ENCODE data around the gene TMEM187. TPM values are rescaled to one million over a fixed set of nuclear protein-coding genes. Genes with fewer than 3 reads are reported as not detected.

TMEM187 gene
- total RNA-seq, 1 donor, result 7.5 TPM

- DNase-seq (ENCODE audit: low read depth), result no peak
- H3K4me3 ChIP-seq (ENCODE audit: low read depth, low read length), result no peak overlapping the region
- TF ChIP-seq, protein P1, sequence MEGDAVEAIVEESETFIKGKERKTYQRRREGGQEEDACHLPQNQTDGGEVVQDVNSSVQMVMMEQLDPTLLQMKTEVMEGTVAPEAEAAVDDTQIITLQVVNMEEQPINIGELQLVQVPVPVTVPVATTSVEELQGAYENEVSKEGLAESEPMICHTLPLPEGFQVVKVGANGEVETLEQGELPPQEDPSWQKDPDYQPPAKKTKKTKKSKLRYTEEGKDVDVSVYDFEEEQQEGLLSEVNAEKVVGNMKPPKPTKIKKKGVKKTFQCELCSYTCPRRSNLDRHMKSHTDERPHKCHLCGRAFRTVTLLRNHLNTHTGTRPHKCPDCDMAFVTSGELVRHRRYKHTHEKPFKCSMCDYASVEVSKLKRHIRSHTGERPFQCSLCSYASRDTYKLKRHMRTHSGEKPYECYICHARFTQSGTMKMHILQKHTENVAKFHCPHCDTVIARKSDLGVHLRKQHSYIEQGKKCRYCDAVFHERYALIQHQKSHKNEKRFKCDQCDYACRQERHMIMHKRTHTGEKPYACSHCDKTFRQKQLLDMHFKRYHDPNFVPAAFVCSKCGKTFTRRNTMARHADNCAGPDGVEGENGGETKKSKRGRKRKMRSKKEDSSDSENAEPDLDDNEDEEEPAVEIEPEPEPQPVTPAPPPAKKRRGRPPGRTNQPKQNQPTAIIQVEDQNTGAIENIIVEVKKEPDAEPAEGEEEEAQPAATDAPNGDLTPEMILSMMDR (IDR thresholded peaks at IDR 0.05; ENCODE audit: insufficient read depth, low read length), result no peak
These were observed 51.7 kb downstream of the TMEM187 start for GRCh38 chrX:154024271-154024670.

- DNase-seq (ENCODE audit: low read depth), result no peak
These were observed 52.7 kb downstream of the TMEM187 start for GRCh38 chrX:154025230-154025629.

GRCh38 chrX:154026136-154027021 lies 53.8 kb downstream of the TMEM187 start:
- TF ChIP-seq, protein P1 (IDR thresholded peaks at IDR 0.05; ENCODE audit: insufficient read depth, low read length), result no peak
- H3K4me3 ChIP-seq (ENCODE audit: low read depth, low read length), result no peak overlapping the region
- DNase-seq (ENCODE audit: low read depth), result no peak

More at GRCh38 chrX:154025230-154025629, 52.7 kb downstream of the TMEM187 start:
- TF ChIP-seq, protein P1 (IDR thresholded peaks at IDR 0.05; ENCODE audit: insufficient read depth, low read length), result no peak
- H3K4me3 ChIP-seq (ENCODE audit: low read depth, low read length), result no peak overlapping the region

DNA sequence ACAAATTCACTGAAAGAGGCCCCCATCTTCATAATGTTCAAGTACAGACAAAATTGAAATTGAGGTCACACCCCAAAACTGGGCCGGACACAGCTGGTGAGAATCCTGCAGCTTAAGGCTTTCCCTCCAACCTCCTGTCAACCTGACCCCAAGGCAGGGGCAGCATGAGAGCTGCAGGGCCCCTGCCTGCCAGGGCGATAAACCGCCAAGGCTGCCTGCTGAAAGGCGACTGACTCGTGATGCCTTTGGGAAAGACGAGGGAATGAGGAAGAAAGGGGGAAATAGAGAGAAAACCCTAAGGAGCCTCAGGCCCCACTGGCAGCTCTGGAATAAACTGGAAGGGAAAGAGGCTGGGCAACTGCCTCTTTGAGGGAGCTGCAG lies 54.5 kb downstream of the TMEM187 start:
- TF ChIP-seq, protein P1 (IDR thresholded peaks at IDR 0.05; ENCODE audit: insufficient read depth, low read length), result no peak
- DNase-seq (ENCODE audit: low read depth), result no peak
- no peak overlapping the region for H3K4me3 ChIP-seq (ENCODE audit: low read depth, low read length)

DNA sequence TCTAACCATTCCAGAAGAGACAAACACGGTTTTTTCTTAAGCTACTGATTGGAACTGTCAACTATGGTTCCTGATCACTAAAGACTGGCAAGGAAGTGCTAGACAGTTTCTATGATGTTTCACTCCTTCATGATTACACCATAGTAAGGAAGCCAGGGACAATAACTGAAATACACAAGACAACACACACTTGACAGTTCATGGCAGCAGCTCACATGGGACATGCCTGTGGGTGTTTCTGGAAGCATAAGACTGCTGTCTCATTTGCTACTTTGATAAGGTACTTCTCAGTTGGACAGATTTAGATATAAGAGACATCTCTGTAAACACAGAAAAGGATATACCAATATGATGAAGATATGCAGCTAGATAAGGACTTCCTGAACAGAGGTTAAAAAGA lies 55.4 kb downstream of the TMEM187 start:
- no peak for DNase-seq (ENCODE audit: low read depth)
- TF ChIP-seq, protein P1 (IDR thresholded peaks at IDR 0.05; ENCODE audit: insufficient read depth, low read length), result no peak
- no peak overlapping the region for H3K4me3 ChIP-seq (ENCODE audit: low read depth, low read length)

DNA sequence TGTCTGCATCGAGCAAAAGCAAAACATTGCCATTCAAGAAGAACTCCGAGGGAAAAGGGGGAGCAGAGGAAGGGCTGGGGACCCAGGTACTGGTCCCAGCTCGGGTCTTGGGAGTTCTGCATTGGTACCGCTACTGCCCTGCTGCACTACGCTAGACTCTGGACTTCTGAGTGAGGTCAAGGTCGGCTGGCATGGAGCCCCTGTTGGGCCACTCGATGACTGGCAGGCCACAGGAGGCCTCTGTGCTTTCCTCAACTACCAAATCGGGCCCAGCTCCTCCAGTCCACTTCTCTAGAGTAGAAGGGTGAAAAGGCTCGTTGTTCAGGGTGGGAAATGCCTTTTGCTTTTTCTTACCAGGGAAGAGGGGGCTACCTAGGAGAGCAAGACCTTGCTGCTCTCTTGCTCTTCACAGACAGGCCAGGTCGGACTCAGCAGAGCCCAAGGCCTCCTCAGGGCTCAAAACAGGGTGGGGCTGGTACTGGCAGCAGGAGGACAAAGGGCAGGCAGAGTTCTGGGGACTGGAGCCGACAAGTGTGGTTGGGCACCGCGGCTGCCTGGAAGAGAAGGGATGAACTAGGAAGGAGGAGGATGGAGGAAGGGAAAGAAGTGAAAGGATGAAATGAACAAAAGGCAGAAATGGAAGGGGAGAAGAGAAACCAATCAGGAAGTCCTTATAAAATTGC lies 56.1 kb downstream of the TMEM187 start:
- no peak for DNase-seq (ENCODE audit: low read depth)
- TF ChIP-seq, protein P1 (IDR thresholded peaks at IDR 0.05; ENCODE audit: insufficient read depth, low read length), result no peak
- no peak overlapping the region for H3K4me3 ChIP-seq (ENCODE audit: low read depth, low read length)

Measured in fibroblast of the aortic adventitia (primary cell).